ENCODE results near the gene FUZ.

Gene FUZ

GRCh38 chr19:49858088-49858985 lies 45.2 kb upstream of the FUZ start:
- Histone ChIP-seq H3K4me2 (ENCODE audit: low read length) (no peak overlapping the region), H3K27ac (ENCODE audit: low read depth, low read length) (no peak overlapping the region), H3K9me2 (replicated peaks; ENCODE audit: control insufficient read depth, low read length) (no peaks in the 10 kb centered on the region), H4K20me1 (ENCODE audit: control insufficient read depth, insufficient read depth, low read depth, low read length) (0 out of 2 replicates have a peak, but pooled peaks cover 2% of the 10 kb centered on the region), H3K4me1 (ENCODE audit: control insufficient read depth, low read length) (peaks cover 8% of the 10 kb centered on the region), H3K27me3 (ENCODE audit: control insufficient read depth, low read length) (no peaks in the 10 kb centered on the region), H3K4me3 (ENCODE audit: low read length) (no peak overlapping the region), H3K79me2 (ENCODE audit: control insufficient read depth, low read length) (peaks cover 24% of the 10 kb centered on the region), H3K36me3 (ENCODE audit: control insufficient read depth, low read length) (peaks cover 82% of the 10 kb centered on the region), H3F3A (ENCODE audit: control insufficient read depth, insufficient read depth) (no peaks in the 10 kb centered on the region), H3K9me3 (ENCODE audit: control insufficient read depth, insufficient read depth, low read length) (no peaks in the 10 kb centered on the region)
- TF ChIP-seq EZH2phosphoT487 (IDR thresholded peaks at IDR 0.05; ENCODE audit: borderline replicate concordance, low read length), result no peak
- TF ChIP-seq CTCF (IDR thresholded peaks at IDR 0.05; ENCODE audit: low read depth, low read length, poor library complexity, severe bottlenecking), result no peak

GRCh38 chr19:49857838-49858087 lies 44.7 kb upstream of the FUZ start:
- no peaks in the 10 kb centered on the region for H3K27me3 ChIP-seq (ENCODE audit: control insufficient read depth, low read length)
- H3K27ac ChIP-seq (ENCODE audit: low read depth, low read length), result no peak overlapping the region
- no peak for TF ChIP-seq EZH2phosphoT487 (IDR thresholded peaks at IDR 0.05; ENCODE audit: borderline replicate concordance, low read length)
- TF ChIP-seq CTCF (IDR thresholded peaks at IDR 0.05; ENCODE audit: low read depth, low read length, poor library complexity, severe bottlenecking), result no peak
- H3K9me2 ChIP-seq (replicated peaks; ENCODE audit: control insufficient read depth, low read length), result no peaks in the 10 kb centered on the region
- peaks cover 5% of the 10 kb centered on the region; the same call in 1 of the 2 replicates for H4K20me1 ChIP-seq (ENCODE audit: control insufficient read depth, insufficient read depth, low read depth, low read length)
- peaks cover 76% of the 10 kb centered on the region for H3K36me3 ChIP-seq (ENCODE audit: control insufficient read depth, low read length)
- no peak overlapping the region for H3K4me2 ChIP-seq (ENCODE audit: low read length)
- H3K4me1 ChIP-seq (ENCODE audit: control insufficient read depth, low read length), result peaks cover 14% of the 10 kb centered on the region
- no peaks in the 10 kb centered on the region for H3F3A ChIP-seq (ENCODE audit: control insufficient read depth, insufficient read depth)
- no peak overlapping the region for H3K4me3 ChIP-seq (ENCODE audit: low read length)
- H3K79me2 ChIP-seq (ENCODE audit: control insufficient read depth, low read length), result peaks cover 24% of the 10 kb centered on the region
- no peaks in the 10 kb centered on the region for H3K9me3 ChIP-seq (ENCODE audit: control insufficient read depth, insufficient read depth, low read length)

- H3K9me2 ChIP-seq (replicated peaks; ENCODE audit: control insufficient read depth, low read length), result no peaks in the 10 kb centered on the region
Observed at GRCh38 chr19:49857061-49857837, 44.2 kb upstream of the FUZ start.

More at GRCh38 chr19:49857061-49857837, 44.2 kb upstream of the FUZ start:
- H3K36me3 ChIP-seq (ENCODE audit: control insufficient read depth, low read length), result peaks cover 77% of the 10 kb centered on the region
- peaks cover 19% of the 10 kb centered on the region for H3K4me1 ChIP-seq (ENCODE audit: control insufficient read depth, low read length)
- TF ChIP-seq EZH2phosphoT487 (IDR thresholded peaks at IDR 0.05; ENCODE audit: borderline replicate concordance, low read length) (no peak), CTCF (IDR thresholded peaks at IDR 0.05; ENCODE audit: low read depth, low read length, poor library complexity, severe bottlenecking) (no peak)
- H3F3A ChIP-seq (ENCODE audit: control insufficient read depth, insufficient read depth), result peaks cover 4% of the 10 kb centered on the region
- no peak overlapping the region for H3K4me3 ChIP-seq (ENCODE audit: low read length)
- no peak overlapping the region for H3K4me2 ChIP-seq (ENCODE audit: low read length)
- no peaks in the 10 kb centered on the region for H3K9me3 ChIP-seq (ENCODE audit: control insufficient read depth, insufficient read depth, low read length)
- H4K20me1 ChIP-seq (ENCODE audit: control insufficient read depth, insufficient read depth, low read depth, low read length), result peaks cover 10% of the 10 kb centered on the region; the same call in 1 of the 2 replicates
- no peak overlapping the region for H3K27ac ChIP-seq (ENCODE audit: low read depth, low read length)
- H3K27me3 ChIP-seq (ENCODE audit: control insufficient read depth, low read length), result no peaks in the 10 kb centered on the region
- peaks cover 26% of the 10 kb centered on the region for H3K79me2 ChIP-seq (ENCODE audit: control insufficient read depth, low read length)

Measured in DOHH2 (cell line).